ENCODE measurements around the gene RPP40. TPM values are rescaled to one million over a fixed set of nuclear protein-coding genes. Genes with fewer than 3 reads are reported as not detected.
A peak's percentile ranks its signal among the peaks of the same experiment; 100 is the strongest.

Gene RPP40
- total RNA-seq, 4 donors from 2014 or later, result 5.0 to 14.2 (median 8.5) TPM

DNA sequence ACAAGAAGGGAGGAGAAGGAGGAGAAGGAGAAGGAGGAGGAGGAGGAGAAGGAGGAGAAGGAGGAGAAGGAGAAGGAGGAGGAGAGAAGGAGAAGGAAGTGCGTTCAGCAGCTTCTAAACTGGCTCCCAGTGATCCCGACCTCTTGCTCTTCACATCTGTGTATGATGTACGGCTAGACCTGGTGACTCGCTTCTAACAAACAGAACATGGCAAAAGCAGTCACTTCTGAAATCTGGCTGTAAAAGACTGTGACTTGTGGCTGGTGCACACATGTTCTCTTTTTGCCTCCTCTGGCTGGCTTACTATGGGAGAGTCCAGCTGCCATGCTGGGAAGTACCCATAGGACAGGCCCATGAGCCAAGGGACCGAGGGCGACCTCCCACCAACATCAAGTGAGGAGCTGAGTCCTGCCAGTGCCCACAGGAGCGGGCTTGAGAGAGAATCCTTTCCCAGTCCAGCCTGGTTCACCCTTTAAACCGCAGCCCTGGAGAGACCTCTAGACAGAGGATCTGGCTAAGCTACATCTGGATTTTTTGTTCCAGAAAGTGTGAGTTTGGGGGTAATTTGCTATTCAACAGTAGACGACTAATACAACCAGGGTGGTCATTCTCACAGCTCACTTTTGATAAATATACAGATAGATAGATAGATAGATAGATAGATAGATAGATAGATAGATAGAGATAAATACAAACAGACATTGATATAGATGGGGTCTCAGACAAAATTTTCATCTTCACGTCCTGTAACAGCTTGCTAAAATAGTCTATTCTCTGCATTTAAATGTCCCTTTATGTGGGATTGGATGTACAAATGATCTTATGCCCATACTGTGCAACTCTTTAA, 42.3 kb downstream of the RPP40 start:
- intact Hi-C loops (cut with DNase I), result no loop called here
- Histone ChIP-seq H3K36me3 (no peaks in the 10 kb centered on the region), H3K4me3 (replicated peaks in 1 of 3) (no peak overlapping the region), H3K9me3 (no peaks in the 10 kb centered on the region), H3K4me1 (no peaks in the 10 kb centered on the region), H3K27me3 (no peaks in the 10 kb centered on the region), H3K27ac (no peak overlapping the region)
- DNase-seq, result no peak
- no peak for TF ChIP-seq CTCF (IDR thresholded peaks at IDR 0.05)
- TF ChIP-seq POLR2A (IDR thresholded peaks at IDR 0.05), result no peak
- WGBS, 2 donors, result 79 to 95% methylated on average over 8 to 10 of the region's 10 CpGs

DNA sequence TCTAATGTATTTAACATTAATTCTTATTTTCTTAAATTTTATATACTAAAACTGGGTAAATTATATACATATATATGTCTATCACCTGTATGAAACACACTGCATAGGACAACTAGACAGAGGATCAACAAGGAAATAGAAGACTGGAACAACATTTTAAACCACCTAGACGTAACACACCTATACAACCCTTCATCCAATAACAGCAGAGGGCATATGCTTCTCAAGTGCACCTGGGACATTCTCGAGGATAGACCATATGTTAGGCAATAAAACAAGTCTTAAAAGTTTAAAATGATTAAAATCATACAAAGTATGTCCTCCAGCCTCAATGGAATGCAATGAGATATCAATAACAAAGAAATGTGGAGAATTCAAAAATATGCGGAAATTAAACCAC, 45.2 kb downstream of the RPP40 start:
- H3K36me3 ChIP-seq, result peaks cover 6 to 8% of the 10 kb centered on the region in 2 donors
- no peak overlapping the region for H3K27ac ChIP-seq
- no peak overlapping the region for H3K4me3 ChIP-seq (replicated peaks in 1 of 3)
- H3K4me1 ChIP-seq, result no peaks in the 10 kb centered on the region
- H3K27me3 ChIP-seq, result no peaks in the 10 kb centered on the region
- intact Hi-C loops (cut with DNase I), result no loop called here
- no peak for DNase-seq
- H3K9me3 ChIP-seq, result no peaks in the 10 kb centered on the region
- TF ChIP-seq POLR2A (IDR thresholded peaks at IDR 0.05) (no peak), CTCF (IDR thresholded peaks at IDR 0.05) (no peak)
- 91 to 94% methylated on average over 3 of the region's 3 CpGs for WGBS, 2 donors

- peak in 1 of 6 experiments; percentile 11 for TF ChIP-seq CTCF (IDR thresholded peaks at IDR 0.05)
- no peak for TF ChIP-seq POLR2A (IDR thresholded peaks at IDR 0.05)
- WGBS, 2 donors, result 62% methylated on average over 8 to 9 of the region's 9 CpGs
These were observed 46.2 kb downstream of the RPP40 start for GRCh38 chr6:4957521-4958231.

DNA sequence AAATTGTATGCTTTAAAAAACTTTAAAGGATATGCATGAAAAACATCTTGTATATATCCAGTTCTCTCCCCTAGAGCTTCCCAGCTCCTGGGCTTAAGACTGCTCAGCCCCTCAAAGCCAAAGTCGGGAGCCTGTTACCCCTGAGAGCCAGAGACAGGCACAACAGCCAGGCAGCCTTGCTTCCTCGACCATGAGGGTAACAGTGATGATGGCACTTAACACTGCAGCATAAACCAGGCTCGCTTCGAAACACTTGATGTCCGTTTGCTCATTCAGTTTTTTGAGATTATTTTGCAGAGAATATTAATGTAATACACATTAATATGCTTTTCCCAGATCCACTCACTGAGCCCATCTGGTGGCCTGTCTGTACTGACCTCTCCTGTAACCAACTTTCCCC, 47.2 kb downstream of the RPP40 start:
- DNase-seq, result no peak
- H3K4me1 ChIP-seq, result no peaks in the 10 kb centered on the region

More at GRCh38 chr6:4957521-4958231, 46.2 kb downstream of the RPP40 start:
- no peaks in the 10 kb centered on the region for H3K4me1 ChIP-seq
- DNase-seq, result no peak
- no peak overlapping the region for H3K27ac ChIP-seq
- H3K4me3 ChIP-seq (replicated peaks in 1 of 3), result no peak overlapping the region
- intact Hi-C loops (cut with DNase I), result no loop called here
- H3K27me3 ChIP-seq, result no peaks in the 10 kb centered on the region
- H3K9me3 ChIP-seq, result no peaks in the 10 kb centered on the region
- H3K36me3 ChIP-seq, result peaks cover 11 to 13% of the 10 kb centered on the region in 2 donors

More for the DNA sequence above, 47.2 kb downstream of the RPP40 start:
- TF ChIP-seq CTCF (IDR thresholded peaks at IDR 0.05) (no peak), POLR2A (IDR thresholded peaks at IDR 0.05) (no peak)
- Histone ChIP-seq H3K36me3 (peaks cover 11 to 19% of the 10 kb centered on the region in 2 donors), H3K9me3 (no peaks in the 10 kb centered on the region), H3K27ac (no peak overlapping the region), H3K4me3 (replicated peaks in 1 of 3) (no peak overlapping the region), H3K27me3 (no peaks in the 10 kb centered on the region)
- WGBS, 2 donors, result 85 to 89% methylated on average over 5 of the region's 5 CpGs
- intact Hi-C loops (cut with DNase I), result no loop called here
